ENCODE data around the gene AEN.
"Not testable (repeated sequence)": the region's sequence is repeated elsewhere in the genome, so short reads cannot be mapped to it uniquely, and the experiment has no call there.

Gene AEN

DNA sequence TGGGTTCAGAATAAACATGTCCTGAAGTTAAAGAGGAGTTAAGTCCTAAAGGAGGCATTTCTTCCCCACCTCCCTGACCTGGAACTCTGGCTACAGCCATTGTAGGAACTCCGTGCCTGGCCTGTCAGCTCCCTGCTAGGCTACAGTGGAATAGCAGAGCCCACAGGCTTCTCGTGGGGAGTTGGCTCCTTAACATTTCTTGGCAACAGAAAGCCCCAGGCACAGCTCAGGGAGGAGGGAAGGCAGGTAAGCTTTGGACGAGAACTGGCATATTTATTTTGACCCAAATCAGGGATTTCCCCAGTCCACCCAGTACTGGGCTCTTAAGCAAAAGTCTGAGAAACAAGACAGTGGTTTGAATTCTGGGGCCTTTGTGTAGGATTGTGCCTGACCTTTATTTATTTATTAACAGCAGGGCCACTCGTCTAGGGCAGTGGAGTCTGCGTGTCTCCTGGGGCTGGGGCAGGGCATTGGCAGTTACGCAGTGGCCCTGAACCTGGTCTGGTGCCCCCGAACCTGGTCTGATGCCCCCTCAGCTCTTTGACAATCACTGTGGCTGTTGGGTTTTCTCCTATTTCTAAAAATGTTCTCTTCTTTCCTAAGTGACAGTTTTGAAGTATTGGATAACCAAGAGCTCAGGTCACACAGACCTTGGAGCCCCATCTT lies 9.8 kb downstream of the AEN start:
- DNase-seq (ENCODE audit: low spot score), result no peak

DNA sequence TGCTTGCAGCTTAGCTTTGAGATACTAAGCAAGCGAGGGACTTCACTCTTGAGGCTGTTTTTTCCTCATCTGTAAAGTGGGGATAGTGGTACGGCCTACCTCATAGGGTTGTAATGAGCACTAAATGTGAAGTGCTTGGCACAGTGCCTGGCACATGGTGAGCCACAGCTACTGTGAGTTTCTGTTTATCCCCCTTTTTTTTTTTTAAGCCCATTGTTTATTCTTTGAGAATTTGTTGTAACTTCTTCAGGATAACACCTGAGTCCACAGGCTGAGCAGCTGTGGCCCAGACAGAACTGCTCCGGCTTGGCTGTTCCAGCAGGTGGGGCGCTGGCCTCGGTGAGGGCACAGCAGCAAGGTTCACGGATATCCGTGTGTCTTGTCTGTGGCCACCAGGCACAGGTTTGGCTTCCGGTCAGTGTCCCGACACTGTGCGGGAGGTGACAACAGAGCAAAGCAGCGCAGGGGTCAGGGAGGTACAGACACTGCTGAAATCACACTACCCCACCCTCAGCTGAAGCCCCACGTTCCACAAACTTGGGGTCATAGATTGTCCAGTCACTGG lies 10.4 kb downstream of the AEN start:
- DNase-seq (ENCODE audit: low spot score), result no peak

DNA sequence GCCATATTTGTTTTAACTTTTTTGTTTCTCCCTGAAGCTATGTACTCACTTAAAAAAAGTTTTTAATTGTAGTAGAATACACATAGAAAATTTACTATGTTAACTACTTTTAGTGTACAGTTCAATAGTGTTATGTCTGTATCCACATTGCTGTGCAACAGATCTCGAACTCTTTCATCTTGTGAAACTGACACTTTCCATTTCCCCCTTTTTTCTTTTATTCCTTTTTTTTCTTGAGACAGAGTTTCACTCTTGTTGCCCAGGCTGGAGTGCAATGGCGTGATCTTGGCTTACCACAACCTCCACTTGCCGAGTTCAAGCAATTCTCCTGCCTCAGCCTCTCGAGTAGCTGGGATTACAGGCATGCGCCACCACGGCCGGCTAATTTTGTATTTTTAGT lies 11.7 kb downstream of the AEN start:
- not testable (repeated sequence) for DNase-seq (ENCODE audit: low spot score)

DNA sequence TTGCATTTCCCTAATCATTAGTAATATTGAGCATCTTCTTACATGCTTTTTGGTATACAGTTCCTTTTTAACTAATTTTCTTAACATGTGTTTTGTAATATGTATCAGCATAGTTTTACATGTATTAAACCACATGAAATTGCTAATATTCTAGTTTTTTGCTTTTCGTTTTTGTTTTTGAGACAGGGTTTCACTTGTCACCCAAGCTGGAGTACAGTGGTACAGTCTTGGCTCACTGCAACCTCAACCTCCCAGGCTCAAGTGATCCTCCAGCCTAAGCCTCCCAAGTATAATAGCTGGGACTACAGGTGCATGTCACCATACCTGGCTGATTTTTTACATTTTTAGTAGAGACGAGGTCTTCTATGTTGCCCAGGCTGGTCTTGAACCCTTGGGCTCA lies 13.3 kb downstream of the AEN start:
- DNase-seq (ENCODE audit: low spot score), result no peak

DNA sequence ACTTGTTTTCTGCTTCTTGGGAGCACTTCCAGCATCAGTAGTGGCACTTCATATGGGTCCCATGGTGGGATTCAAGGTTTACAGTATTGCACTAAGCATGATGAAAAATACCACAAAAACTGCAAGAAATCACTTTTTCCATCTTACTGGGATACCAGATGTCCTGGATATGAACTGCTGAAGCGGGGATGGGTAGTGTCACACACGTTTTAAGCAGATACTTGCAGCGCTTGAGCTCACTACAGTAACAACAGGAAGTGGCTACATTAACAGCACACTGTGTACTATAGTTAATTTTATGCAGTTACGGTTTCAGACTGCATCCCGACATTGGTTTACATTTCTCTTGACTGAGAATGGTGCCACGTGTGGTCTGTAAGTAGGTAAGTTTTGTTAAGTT lies 14.2 kb downstream of the AEN start:
- DNase-seq (ENCODE audit: low spot score), result no peak

DNA sequence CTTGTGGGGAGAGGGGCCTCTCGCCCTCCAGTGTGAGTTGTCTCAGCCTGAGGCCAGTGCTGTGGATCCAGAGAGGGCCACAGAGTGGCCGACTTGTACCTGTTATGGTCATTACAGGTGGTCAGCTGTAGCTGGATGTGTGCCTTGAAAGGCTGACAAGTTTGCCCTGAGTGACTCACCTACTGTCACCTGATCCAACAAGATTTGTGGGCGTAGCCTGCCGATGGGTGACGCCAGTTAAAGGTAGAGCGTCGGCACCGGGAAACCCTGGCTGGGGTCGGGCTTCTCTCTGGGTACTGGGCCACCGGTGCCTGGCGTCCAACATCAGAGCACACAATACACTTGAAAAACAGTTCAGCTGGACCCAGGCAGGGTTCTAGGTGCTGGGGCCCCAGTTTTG lies 14.9 kb downstream of the AEN start:
- no peak for DNase-seq (ENCODE audit: low spot score)

DNA sequence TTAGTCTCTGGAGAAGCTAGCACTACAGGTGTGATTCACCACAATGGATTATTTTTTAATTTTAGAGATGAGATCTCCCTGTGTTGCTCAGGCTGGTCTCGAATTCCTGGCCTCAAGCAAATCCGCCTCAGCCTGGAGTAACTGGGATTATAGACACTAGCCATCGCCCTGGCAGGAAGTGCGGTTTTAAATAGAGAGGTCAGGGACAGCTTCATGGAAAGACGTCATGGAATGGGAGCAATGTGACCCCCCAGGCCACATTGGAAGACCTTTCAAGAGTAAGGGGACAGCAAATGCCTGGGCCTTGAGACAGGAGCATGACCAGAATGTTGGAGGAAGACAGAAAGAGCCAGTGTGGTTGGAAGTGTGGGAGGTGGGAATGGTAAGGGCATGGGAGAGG lies 15.5 kb downstream of the AEN start:
- DNase-seq (ENCODE audit: low spot score), result no peak

DNA sequence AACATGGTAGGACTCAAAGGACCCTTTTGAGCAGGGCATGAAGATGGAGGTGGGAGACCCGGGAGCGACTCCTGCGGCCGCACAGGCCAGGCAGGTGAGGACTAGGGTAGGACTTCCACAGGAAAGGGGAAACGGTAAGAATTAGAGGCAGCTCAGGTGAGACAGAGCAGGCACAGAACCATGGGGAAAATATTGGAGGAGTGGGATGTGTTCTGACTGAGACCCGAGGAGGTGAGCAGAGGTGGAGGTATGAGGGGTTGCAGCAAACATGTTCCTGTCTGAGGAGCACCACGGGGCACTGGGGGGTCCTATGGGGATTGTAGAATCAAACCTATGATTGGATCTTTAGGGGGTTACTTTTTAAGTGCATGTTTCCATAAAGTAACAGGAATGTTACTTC lies 16.3 kb downstream of the AEN start:
- DNase-seq (ENCODE audit: low spot score), result no peak

DNA sequence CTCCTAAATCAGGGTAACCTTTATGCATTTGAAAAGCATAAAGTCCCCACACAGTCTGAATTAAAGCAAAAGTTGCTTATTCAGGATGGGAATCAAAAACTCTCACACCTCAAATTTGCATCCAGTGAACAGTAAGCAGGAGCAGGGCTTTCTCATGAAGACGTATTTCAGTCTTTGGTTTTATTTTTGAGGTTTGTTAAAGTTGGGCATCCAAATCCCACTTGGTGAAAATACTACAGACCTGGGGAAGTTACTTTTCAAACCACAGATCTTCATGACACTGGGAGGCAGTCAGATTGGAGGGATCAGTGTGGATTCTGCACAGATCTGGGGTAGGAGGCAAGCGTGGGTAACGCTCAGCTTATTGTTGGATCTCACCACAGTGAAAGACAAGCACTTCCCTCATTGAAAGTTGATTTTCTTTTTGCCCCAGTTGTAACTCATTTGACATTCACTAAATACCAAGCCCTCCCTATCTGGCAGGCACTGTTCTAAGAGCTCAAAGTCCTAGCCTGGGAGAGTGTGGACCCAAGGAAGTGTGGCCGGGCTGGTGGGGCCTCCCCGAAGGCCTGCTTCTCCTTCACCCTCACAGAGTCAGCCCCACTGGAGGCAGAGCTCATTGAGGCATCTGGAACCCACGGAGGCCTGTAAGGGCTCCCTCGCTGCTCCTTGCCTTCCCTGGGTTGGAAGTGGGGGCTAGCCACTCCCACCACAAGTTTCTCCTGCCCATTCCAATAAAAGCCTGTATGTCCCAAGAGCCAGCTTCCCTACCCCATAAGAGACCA lies 16.9 kb downstream of the AEN start:
- DNase-seq (ENCODE audit: low spot score), result no peak

DNA sequence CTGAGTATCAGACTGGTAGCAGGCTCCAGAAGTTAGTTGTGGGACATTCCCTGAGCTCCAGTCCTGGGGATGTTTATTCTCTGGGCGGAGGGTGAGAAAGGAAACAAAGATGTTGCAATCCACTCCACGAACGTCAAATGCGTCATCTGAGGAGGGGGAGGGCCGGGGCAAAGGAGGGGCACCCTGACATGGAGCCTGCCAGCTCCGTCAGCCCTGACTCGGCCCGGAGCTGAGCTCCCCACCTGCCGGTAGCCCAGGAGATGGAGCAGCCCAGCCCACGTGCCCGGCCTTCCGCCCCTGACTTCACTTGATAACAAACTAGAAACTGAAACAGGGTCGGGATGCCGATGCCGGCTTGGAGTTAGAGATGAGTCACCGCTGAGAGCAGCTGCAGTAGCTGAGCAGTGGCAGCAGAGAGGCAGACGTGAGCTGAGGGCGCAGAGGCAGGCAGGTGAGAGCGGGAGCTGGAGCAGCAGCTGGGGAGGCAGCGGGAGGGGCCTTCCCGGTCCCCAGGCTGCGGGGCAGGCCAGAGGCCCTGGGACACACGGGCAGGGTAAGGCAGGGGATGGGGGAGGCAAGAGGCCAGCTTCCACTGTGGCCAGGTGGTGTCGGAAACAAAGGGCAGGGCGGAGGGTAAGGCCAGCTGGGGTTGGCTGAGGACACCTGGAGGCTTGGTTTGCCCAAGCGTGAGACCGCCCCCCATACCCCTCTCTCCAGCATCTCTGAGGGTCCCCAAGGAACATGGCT lies 17.7 kb downstream of the AEN start, which contains the start of gene ISG20:
Gene ISG20 (plus strand): TSS at position 391 of the 747 bp plus-strand sequence. CDS start 351 bp downstream, at position 742.
- peak; percentile 75 for DNase-seq (ENCODE audit: low spot score)

DNA sequence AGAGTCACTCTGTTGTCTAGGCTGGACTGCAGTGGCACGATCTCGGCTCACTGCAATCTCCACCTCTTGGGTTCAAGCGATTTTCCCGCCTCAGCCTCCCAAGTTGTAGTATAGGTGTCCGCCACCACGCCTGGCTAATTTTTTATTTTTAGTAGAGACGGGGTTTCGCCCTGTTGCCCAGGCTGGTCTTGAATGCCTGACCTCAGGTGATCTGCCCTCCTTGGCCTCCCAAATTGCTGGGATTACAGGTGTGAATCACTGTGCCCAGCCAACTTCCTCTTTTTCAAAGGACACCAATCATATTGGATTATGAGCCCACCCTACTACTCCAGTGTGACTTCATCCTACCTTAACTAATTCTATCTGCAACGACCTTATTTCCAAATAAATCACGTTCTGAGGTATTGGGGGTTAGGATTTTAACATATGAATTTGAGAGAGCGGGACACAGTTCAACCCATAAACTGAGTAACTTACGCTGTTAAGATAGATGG lies 20.9 kb downstream of the AEN start:
- no peak for DNase-seq (ENCODE audit: low spot score)

DNA sequence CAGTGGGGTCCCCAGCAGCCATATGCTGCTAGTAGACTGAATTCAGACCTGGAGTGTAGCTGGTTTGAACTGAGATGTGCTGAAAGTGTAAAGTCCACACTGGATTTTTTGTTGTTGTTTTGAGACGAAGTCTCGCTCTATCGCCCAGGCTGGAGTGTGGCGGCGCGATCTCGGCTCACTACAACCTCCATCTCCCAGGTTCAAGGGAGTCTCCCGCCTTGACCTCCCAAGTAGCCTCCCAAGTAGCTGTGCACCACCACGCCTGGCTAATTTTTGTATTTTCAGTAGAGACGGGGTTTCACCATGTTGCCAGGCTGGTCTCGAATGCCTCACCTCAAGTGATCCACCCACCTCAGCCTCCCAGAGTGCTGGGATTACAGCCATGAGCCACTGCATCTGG lies 21.4 kb downstream of the AEN start:
- not testable (repeated sequence) for DNase-seq (ENCODE audit: low spot score)

DNA sequence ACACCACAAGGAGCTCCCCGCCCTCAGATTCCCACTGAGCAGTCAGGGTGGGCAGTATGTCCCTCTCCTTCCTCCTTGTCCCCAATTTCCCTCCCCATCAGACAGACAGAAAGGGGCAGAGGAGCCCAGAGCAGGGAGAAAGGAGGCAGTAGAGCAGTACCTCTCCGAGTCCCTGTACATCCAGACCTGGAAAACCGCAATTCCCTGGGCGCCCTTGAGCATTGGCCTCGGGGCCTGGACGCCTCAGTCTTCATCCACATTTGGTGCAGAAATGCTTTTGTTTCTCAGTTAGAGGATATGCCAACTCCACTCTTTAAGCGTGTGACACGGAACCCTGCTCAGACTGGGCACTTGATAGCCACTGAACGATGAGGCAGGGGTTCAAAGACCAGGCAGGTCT lies 23.6 kb downstream of the AEN start:
- DNase-seq (ENCODE audit: low spot score), result no peak

DNA sequence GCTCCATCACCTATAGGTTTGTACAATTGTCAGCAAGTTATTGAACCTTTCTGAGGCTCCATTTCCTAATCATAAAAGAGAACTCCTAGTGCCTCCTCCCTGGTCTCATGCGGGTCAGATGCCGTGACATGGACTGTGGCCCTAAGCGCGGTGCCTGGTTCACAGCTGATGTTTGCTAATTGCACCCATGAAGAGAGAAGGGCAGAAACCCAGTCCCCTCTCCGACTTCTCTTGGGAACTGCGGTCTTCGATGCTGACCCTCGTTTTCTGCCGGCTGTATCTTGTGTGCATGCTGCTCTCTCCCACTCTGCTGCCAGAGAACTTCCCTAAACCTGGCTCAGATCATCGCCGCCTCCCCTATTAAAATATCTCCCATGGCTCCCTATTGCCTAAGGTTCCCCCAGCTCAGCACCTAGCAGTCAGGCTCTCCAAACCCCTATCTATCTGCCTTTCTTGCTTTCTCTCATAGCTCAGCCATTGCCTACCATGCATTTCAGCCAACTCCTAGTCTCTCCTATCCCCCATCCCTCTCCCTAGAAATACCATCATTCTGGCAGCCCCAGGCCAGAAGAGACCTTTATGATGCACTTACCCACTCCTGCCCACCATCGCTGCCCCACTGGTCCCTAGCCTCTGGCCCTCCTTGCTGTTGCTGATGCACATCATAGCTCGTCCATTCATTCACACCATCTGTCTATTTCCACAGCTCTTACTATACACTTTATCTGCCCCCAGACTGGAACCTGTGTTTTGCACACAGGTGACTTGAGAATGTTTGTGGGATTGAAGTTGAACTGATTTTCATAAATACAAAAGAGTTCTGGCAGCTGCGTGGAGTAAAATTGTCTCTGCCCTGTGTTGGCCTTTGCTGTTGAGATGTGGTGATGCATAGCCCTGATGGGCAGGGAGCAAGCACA lies 24.3 kb downstream of the AEN start:
- no peak for DNase-seq (ENCODE audit: low spot score)

DNA sequence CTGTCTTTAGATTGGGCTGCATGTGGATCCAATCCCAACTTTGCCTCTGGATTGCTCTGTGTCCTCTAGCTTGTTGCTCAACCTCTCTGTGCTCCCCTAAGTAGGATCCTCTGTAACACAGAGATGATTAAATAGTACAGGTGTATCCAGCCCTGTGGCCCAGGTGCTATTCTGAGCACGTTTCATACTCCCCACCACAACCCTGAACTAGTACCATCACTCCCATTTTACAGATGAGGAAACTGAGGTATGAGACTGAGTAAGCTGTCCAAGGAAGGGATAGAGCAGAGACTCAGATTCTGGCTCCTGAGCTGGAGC lies 24.9 kb downstream of the AEN start:
- no peak for DNase-seq (ENCODE audit: low spot score)

DNA sequence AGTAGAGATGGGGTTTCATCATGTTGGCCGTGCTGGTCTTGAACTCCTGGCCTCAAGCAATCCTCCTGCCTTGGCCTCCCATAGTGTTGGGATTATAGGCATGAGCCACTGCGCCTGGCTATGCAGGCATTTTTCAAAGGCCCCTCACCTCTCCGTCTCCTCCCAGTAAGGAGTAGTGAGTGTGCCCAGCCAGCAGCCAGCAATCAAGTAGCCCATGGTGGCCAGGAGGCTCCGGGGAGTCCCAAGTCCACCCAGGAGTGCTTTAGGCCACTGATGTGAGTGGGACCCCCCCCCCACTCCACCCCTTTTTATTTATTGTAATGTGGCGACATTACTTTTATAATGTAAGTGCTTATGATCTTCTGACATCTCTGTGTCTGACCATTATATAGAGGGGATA lies 25.8 kb downstream of the AEN start:
- no peak for DNase-seq (ENCODE audit: low spot score)

DNA sequence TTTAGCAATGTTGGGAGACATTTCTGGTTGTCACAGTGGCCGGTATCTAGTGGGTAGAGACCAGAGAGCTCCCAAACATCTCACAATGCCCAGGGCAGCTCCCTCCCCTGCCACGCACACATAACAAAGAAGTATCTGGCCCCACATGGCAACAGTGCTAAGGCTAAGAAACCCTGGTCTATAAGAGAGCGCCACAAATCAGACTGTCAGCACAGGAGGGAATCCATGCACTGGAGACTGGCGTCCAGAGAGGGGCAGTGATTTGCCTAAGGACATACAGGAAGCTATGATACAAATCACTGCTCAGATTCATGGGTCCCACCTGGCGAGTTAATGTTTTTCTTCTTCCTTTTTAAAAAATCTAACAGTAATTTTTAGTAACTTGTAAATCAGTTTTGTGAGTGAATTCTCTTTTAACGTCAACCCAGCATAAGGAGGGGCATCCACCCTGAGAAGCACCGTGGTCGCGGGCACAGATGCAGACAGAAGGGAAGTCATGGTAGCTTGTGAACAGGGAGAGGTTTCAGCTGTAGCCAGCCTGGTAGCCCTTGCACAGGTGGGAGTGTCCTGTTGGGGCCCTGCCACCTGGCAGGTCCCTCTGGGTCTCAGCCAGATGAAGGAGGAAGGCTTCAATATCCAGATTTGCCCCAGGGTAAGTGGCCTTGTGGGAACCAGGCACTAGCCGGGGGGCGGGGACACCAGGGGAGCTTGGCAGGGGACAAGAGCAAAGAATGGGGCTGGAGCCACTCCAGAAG lies 26.4 kb downstream of the AEN start:
- no peak for DNase-seq (ENCODE audit: low spot score)

DNA sequence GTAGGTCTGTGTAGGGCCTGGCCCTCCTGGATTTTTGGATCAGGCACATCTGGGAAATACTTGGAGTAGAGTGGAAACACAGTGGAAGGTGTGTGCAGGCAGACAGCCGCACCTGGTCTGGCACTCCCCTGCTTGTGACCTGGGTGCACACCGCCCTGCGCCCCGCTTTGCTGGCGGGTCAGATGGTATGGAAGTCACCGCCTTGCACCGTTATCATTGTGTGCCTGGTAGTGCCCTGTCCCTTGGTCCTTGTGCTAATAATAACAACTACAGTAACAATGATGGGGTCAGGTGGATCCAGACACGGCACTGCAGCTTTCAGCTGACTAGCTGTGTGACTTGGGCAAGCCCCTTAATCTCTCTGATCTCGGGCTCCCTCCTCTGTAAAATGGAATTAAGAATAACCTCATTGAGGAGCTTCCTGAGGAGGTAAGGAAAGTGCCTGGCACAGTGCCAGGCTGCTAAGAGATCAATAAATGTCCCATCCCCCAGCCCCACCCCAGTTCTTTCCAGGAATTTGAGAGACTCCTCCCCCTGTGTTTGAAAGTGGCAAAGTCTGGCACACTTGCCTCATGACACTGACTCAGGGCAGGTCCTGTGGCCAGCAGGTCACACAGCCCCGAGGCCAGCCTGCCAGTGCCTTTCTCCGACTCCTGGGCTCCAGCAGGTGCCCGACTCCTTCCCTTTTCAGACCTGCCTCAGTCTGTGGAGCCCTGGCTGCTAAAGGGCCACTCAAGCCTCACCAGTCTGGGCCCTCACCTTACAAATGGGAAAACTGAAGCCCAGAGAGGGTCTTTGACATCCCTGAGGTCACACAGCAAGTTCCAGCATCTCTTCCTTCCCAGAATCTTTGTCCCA lies 27.4 kb downstream of the AEN start:
- DNase-seq (ENCODE audit: low spot score), result no peak

DNA sequence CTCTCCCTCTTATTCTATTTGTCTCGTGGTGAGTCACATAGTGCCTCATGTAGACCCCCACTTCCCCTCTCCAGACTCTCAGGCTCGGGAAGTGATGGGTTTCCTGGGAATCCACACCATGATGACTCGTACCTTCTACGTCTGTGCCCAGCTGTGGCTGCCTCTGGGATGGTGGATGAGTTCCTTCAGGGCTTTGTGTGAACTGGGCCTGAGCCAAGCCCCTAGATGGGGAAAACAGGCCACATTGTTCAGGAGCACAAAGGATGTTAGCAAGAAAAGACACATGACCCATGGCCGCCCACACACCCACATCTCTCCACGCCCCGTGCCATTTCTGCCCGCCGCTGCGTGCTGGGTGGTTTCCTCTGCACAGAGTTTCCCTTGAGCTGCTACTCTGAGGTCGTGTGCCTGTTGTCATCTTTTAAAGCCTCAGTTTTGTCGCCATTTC lies 28.2 kb downstream of the AEN start:
- peak; percentile 92 for DNase-seq (ENCODE audit: low spot score)
